ENCODE data around the gene CAPSL. TPM values are rescaled to one million over a fixed set of nuclear protein-coding genes. Genes with fewer than 3 reads are reported as not detected.

The CAPSL gene
- total and polyA plus RNA-seq, 2 experiments from 2014 or later, result 0.73 TPM; not detected in 1

DNA sequence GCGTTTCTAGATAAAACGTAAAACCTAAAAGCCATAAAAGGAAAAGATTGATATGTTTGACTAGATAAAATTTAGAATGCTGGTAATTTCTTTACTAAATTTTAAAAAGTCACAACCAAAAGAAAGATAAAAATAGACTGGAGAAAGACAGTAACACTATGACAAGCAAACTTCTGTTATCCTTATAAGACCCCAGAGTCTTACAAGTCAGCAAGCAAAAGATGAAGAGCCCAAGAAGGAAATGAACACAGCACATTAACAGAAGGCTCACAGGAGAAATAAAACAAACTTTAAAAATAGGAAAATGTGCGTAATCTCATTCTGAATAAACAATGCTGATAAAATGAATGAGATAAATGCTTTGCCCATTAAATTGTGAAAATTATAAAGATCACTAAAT, 52.0 kb downstream of the CAPSL start:
- Mint-ChIP-seq H3K9me3 (no peaks in the 10 kb centered on the region), H3K36me3 (ENCODE audit: low read depth) (no peaks in the 10 kb centered on the region), H3K27ac (no peak overlapping the region), H3K4me1 (no peaks in the 10 kb centered on the region), H3K4me3 (no peak overlapping the region), H3K27me3 (ENCODE audit: insufficient read depth, low read depth, poor library complexity) (peaks cover 2% of the 10 kb centered on the region)
- Histone ChIP-seq H3K36me3 (ENCODE audit: insufficient read depth) (no peaks in the 10 kb centered on the region), H3K4me1 (ENCODE audit: insufficient read depth) (no peaks in the 10 kb centered on the region), H3K27ac (ENCODE audit: low read depth) (no peak overlapping the region), H3K4me3 (no peak overlapping the region), H4K20me1 (replicated peaks; ENCODE audit: insufficient read depth) (no peaks in the 10 kb centered on the region), H3F3A (replicated peaks; ENCODE audit: low read depth) (no peaks in the 10 kb centered on the region), H3K4me2 (no peak overlapping the region), H2AFZ (no peak overlapping the region), H3K27me3 (ENCODE audit: insufficient read depth) (no peaks in the 10 kb centered on the region), H3K9me2 (ENCODE audit: insufficient read depth) (peaks cover 13% of the 10 kb centered on the region; the same call in 1 of the 2 replicates), H3K79me2 (replicated peaks; ENCODE audit: insufficient read depth) (no peaks in the 10 kb centered on the region)
- ATAC-seq, result no peak
- TF ChIP-seq, protein P1, sequence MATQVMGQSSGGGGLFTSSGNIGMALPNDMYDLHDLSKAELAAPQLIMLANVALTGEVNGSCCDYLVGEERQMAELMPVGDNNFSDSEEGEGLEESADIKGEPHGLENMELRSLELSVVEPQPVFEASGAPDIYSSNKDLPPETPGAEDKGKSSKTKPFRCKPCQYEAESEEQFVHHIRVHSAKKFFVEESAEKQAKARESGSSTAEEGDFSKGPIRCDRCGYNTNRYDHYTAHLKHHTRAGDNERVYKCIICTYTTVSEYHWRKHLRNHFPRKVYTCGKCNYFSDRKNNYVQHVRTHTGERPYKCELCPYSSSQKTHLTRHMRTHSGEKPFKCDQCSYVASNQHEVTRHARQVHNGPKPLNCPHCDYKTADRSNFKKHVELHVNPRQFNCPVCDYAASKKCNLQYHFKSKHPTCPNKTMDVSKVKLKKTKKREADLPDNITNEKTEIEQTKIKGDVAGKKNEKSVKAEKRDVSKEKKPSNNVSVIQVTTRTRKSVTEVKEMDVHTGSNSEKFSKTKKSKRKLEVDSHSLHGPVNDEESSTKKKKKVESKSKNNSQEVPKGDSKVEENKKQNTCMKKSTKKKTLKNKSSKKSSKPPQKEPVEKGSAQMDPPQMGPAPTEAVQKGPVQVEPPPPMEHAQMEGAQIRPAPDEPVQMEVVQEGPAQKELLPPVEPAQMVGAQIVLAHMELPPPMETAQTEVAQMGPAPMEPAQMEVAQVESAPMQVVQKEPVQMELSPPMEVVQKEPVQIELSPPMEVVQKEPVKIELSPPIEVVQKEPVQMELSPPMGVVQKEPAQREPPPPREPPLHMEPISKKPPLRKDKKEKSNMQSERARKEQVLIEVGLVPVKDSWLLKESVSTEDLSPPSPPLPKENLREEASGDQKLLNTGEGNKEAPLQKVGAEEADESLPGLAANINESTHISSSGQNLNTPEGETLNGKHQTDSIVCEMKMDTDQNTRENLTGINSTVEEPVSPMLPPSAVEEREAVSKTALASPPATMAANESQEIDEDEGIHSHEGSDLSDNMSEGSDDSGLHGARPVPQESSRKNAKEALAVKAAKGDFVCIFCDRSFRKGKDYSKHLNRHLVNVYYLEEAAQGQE (IDR thresholded peaks at IDR 0.05; ENCODE audit: unreplicated experiment), result no peak
- TF ChIP-seq ZNF331 (CRISPR knock-in tag; IDR thresholded peaks at IDR 0.05; ENCODE audit: low read depth), result no peak
- no peak for TF ChIP-seq EZH2 (IDR thresholded peaks at IDR 0.05; ENCODE audit: low read depth, unreplicated experiment)
- no peak for TF ChIP-seq JUNB (IDR thresholded peaks at IDR 0.05; ENCODE audit: unreplicated experiment)
- no peak for DNase-seq (ENCODE audit: low spot score)

DNA sequence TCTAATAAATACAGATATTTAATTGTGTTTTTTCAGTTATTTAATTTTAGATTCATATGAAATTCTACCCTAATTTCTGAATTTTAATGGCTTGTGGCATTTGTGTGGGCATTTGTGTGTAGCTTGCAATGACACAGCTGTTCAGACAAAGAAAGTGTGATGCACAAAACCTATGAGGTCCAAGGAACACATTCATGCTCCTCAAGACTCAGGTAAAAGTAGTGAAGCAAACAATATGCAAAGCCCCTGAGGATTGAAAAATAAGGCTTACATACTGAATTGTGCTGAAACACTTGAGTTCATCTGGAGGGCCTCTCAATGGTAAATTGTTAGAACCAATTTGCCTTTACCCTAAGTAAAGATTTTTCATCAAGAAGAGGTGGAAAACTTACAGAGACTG, 53.6 kb downstream of the CAPSL start:
- no peak overlapping the region for H3K27ac ChIP-seq (ENCODE audit: low read depth)
- H3K79me2 ChIP-seq (replicated peaks; ENCODE audit: insufficient read depth), result no peaks in the 10 kb centered on the region
- H3K27me3 ChIP-seq (ENCODE audit: insufficient read depth), result no peaks in the 10 kb centered on the region
- no peak for DNase-seq (ENCODE audit: low spot score)
- H3K4me3 ChIP-seq, result no peak overlapping the region
- ATAC-seq, result no peak
- H3F3A ChIP-seq (replicated peaks; ENCODE audit: low read depth), result no peaks in the 10 kb centered on the region
- H3K4me2 ChIP-seq, result no peak overlapping the region
- no peaks in the 10 kb centered on the region for H3K9me3 Mint-ChIP-seq
- H4K20me1 ChIP-seq (replicated peaks; ENCODE audit: insufficient read depth), result no peaks in the 10 kb centered on the region
- no peaks in the 10 kb centered on the region for H3K36me3 Mint-ChIP-seq (ENCODE audit: low read depth)
- no peak overlapping the region for H3K27ac Mint-ChIP-seq
- no peaks in the 10 kb centered on the region for H3K4me1 ChIP-seq (ENCODE audit: insufficient read depth)
- H3K36me3 ChIP-seq (ENCODE audit: insufficient read depth), result no peaks in the 10 kb centered on the region
- H3K4me3 Mint-ChIP-seq, result no peak overlapping the region
- no peaks in the 10 kb centered on the region for H3K4me1 Mint-ChIP-seq
- peaks cover 6% of the 10 kb centered on the region; the same call in 1 of the 2 replicates for H3K9me2 ChIP-seq (ENCODE audit: insufficient read depth)
- no peak overlapping the region for H2AFZ ChIP-seq
- peaks cover 2% of the 10 kb centered on the region for H3K27me3 Mint-ChIP-seq (ENCODE audit: insufficient read depth, low read depth, poor library complexity)
- TF ChIP-seq ZNF114 (CRISPR knock-in tag; IDR thresholded peaks at IDR 0.05) (no peak), POLR2AphosphoS5 (IDR thresholded peaks at IDR 0.05; ENCODE audit: low read depth) (no peak), EZH2phosphoT487 (IDR thresholded peaks at IDR 0.05; ENCODE audit: unreplicated experiment) (no peak), JUNB (IDR thresholded peaks at IDR 0.05; ENCODE audit: unreplicated experiment) (no peak)
- TF ChIP-seq, protein P1 (IDR thresholded peaks at IDR 0.05; ENCODE audit: unreplicated experiment), result no peak
- TF ChIP-seq, protein P2, sequence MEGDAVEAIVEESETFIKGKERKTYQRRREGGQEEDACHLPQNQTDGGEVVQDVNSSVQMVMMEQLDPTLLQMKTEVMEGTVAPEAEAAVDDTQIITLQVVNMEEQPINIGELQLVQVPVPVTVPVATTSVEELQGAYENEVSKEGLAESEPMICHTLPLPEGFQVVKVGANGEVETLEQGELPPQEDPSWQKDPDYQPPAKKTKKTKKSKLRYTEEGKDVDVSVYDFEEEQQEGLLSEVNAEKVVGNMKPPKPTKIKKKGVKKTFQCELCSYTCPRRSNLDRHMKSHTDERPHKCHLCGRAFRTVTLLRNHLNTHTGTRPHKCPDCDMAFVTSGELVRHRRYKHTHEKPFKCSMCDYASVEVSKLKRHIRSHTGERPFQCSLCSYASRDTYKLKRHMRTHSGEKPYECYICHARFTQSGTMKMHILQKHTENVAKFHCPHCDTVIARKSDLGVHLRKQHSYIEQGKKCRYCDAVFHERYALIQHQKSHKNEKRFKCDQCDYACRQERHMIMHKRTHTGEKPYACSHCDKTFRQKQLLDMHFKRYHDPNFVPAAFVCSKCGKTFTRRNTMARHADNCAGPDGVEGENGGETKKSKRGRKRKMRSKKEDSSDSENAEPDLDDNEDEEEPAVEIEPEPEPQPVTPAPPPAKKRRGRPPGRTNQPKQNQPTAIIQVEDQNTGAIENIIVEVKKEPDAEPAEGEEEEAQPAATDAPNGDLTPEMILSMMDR (conservative IDR thresholded peaks at IDR 0.05; ENCODE audit: low read depth in 2 of 2), result no peak
